GM12878 (cell line): ENCODE data around the gene HMGN4. TPM values are rescaled to one million over a fixed set of nuclear protein-coding genes. Genes with fewer than 3 reads are reported as not detected.
A peak's percentile ranks its signal among the peaks of the same experiment; 100 is the strongest.

Experiments used
- CEBPZ ChIP-seq: fragments of 150-350 bp; IDR thresholded peaks from 2 replicates; pipeline ENCODE4 v1.6.1; 2016; ENCODE audit warnings: low read depth, low read length
- DPF2 ChIP-seq: fragments of 450-650 bp; IDR thresholded peaks from 2 replicates; pipeline ENCODE4 v1.6.1; 2017; ENCODE audit warnings: mild to moderate bottlenecking
- FOXM1 ChIP-seq: IDR thresholded peaks from 2 replicates; pipeline ENCODE4 v1.6.1; 2012; ENCODE audit warnings: low read depth, mild to moderate bottlenecking, inconsistent platforms, low read length, moderate library complexity
- IKZF2 ChIP-seq, 2 experiments: fragments of 450-650 bp; IDR thresholded peaks; 2 replicates each; pipeline ENCODE4 v1.6.1; 2017; ENCODE audit warnings: mild to moderate bottlenecking in 2 of 2, moderate library complexity in 2 of 2
- IRF4 ChIP-seq: IDR thresholded peaks from 2 replicates; pipeline ENCODE4 v1.6.1; 2011; ENCODE audit warnings: low read depth, low read length
- IRF5 ChIP-seq: fragments of 450-650 bp; IDR thresholded peaks from 2 replicates; pipeline ENCODE4 v1.6.1; 2017; ENCODE audit warnings: borderline replicate concordance
- MAX ChIP-seq: IDR thresholded peaks from 2 replicates; pipeline ENCODE4 v1.6.1; 2012; ENCODE audit warnings: low read depth, low read length, improper control_type of control experiment
- NFYA ChIP-seq: IDR thresholded peaks from 2 replicates; pipeline ENCODE4 v1.6.1; 2011; ENCODE audit warnings: low read depth, mild to moderate bottlenecking, low read length, improper control_type of control experiment, borderline replicate concordance
- RELA ChIP-seq: fragments of 450-650 bp; IDR thresholded peaks from 2 replicates; pipeline ENCODE4 v1.8.0; 2014; ENCODE audit warnings: borderline replicate concordance; ENCODE audit not compliant: partially characterized antibody
- SMARCA5 ChIP-seq: fragments of 450-650 bp; IDR thresholded peaks from 2 replicates; pipeline ENCODE4 v1.6.1; 2017; ENCODE audit warnings: mild to moderate bottlenecking
- SPI1 ChIP-seq: IDR thresholded peaks from 2 replicates; pipeline ENCODE4 v1.6.1; 2011; ENCODE audit warnings: low read depth, mild to moderate bottlenecking, low read length, moderate library complexity, borderline replicate concordance; ENCODE audit not compliant: insufficient read depth
- ZBTB40 ChIP-seq: fragments of 450-650 bp; IDR thresholded peaks from 2 replicates; pipeline ENCODE4 v1.6.1; 2016; ENCODE audit warnings: mild to moderate bottlenecking, moderate library complexity, borderline replicate concordance
- ZNF24 ChIP-seq: fragments of 450-650 bp; IDR thresholded peaks from 2 replicates; pipeline ENCODE4 v1.6.1; 2017; ENCODE audit warnings: antibody characterized with exemption, mild to moderate bottlenecking
- ZNF274 ChIP-seq: IDR thresholded peaks from one replicate; pipeline ENCODE4 v1.8.0; 2011; ENCODE audit not compliant: insufficient read length, insufficient read depth
- ZNF592 ChIP-seq: fragments of 450-650 bp; IDR thresholded peaks from 2 replicates; pipeline ENCODE4 v1.6.1; 2017; ENCODE audit warnings: mild to moderate bottlenecking, moderate library complexity
- ZZZ3 ChIP-seq: IDR thresholded peaks from 2 replicates; pipeline ENCODE4 v1.6.1; 2011; ENCODE audit warnings: low read depth; ENCODE audit not compliant: control insufficient read depth, insufficient read length
- polyA plus RNA-seq, 11 experiments: library from polyadenylated mRNA; depleted of rRNA in 4 of 11; unstranded in 6 of 11; stranded (reverse) in 5 of 11; fragments of >200 nt; fragmentation: Nextera tagmentation in 4 of 11; fragmentation: Illumina TruSeq in 1 of 11; extraction: Ambion mirVana in 4 of 11; extraction: Trizol in 1 of 11; gene quantifications; 1 replicate in 1 of 11; 2 replicates in 10 of 11; pipeline versions ENCODE4 v1.2.1 to v1.2.3, GENCODE V29; 2011 to 2016; ENCODE audit warnings: inconsistent platforms in 2 of 11, missing spikeins in 2 of 11, low read depth in 1 of 11
- total RNA-seq, 4 experiments: library from RNA; depleted of rRNA in 3 of 4; stranded (reverse); fragments of >200 nt in 3 of 4; fragmentation: Illumina TruSeq in 1 of 4; extraction: Trizol in 1 of 4; gene quantifications; 2 replicates each; pipeline versions ENCODE4 v1.2.1 to v1.2.3, GENCODE V29; 2013 to 2021

The HMGN4 gene
- total and polyA plus RNA-seq, 10 of the 15 experiments (the other 5 are each of a cell fraction or from before 2014, with no cell fraction given) = 26.7 to 99.1 (median 76.7) TPM

GRCh38 chr6:26576929-26577719 is 39.0 kb downstream of the HMGN4 start (continued):
- TF ChIP-seq ZNF274 = no peak
- peak; percentile 91 for TF ChIP-seq SPI1
- TF ChIP-seq SMARCA5 = no peak
- TF ChIP-seq ZZZ3 = no peak
- TF ChIP-seq ZNF592 = no peak
- TF ChIP-seq NFYA = no peak
- no peak for TF ChIP-seq CEBPZ
- TF ChIP-seq DPF2 = peak; percentile 66
- peak; percentile 97 for TF ChIP-seq ZNF24
- TF ChIP-seq ZBTB40 = peak; percentile 60; the same call in 1 of the 2 replicates
- no peak for TF ChIP-seq MAX
- TF ChIP-seq IRF5 = peak; percentile 70
- TF ChIP-seq IKZF2 (IDR thresholded peaks at IDR 0.05) = peak; percentile 93 to 94
- peak; percentile 43; the same call in 1 of the 2 replicates for TF ChIP-seq IRF4
- peak; percentile 34 for TF ChIP-seq RELA
- TF ChIP-seq FOXM1 = peak; percentile 24; the same call in 1 of the 2 replicates
